Spleen (tissue), 7 donors: Measurements from ENCODE around the gene NCOA3.

Experiments
- POLR2A ChIP-seq, 3 donors: fragments of 450-650 bp; IDR thresholded peaks; one replicate each; pipeline ENCODE4 v1.5.1; 2017; ENCODE audit warnings: antibody characterized with exemption in 3 of 3, mild to moderate bottlenecking in 1 of 3
- TF ChIP-seq, protein P1 (sequence below), 11 experiments: fragments of 200-600 bp in 7 of 11; fragments of 450-650 bp in 4 of 11; sonication (generic) in 4 of 11; IDR thresholded peaks in 8 of 11; conservative IDR thresholded peaks in 3 of 11; 1 replicate in 7 of 11; 2 replicates in 4 of 11; pipeline versions ENCODE4 v1.4.0 to v1.8.0; 2016 to 2021; ENCODE audit warnings: antibody characterized with exemption in 11 of 11, inconsistent platforms in 4 of 11, mild to moderate bottlenecking in 1 of 11
- donor health status: DM: no; HTN: no; CAD: no; lungs with moderate emphysema.
- donor health status: DM: no; HTN: no; CAD: no.
- donor health status: DM: no; HTN: no; CAD: no.

DNA sequence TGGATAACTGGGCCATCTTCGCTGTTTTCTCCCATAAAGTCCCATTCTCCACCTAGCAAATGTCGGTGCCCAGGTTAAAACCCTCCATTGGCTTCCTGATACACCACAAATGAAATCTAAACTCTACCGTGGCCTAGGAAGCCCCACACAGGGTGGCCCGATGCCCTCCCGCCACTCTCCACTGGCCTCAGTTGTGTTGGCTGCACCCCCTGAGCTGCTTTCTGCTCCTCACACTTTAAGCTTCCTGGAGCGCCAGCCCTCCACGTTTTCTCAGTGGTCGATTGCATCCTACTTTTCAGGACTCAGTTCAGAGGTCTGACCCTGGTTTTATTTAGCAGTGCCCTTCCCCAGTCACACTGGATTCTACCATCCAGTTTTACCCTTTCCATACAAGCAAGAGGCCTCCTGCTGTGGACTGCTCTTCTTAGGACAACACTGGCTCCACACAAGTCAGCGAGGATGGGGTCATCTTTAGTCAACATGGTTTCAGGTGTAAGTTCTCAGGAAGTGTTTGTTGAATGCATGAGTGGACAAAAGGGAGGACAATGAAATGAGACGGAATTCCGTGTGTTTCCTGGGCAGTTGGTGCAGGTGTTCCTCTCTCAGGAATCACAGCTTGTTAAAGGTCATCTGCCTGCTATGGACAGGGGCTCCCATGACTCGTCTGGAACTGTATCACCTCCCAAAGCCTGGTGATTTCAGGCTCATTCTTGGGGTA lies 159.5 kb downstream of the NCOA3 start:
- TF ChIP-seq, protein P1, sequence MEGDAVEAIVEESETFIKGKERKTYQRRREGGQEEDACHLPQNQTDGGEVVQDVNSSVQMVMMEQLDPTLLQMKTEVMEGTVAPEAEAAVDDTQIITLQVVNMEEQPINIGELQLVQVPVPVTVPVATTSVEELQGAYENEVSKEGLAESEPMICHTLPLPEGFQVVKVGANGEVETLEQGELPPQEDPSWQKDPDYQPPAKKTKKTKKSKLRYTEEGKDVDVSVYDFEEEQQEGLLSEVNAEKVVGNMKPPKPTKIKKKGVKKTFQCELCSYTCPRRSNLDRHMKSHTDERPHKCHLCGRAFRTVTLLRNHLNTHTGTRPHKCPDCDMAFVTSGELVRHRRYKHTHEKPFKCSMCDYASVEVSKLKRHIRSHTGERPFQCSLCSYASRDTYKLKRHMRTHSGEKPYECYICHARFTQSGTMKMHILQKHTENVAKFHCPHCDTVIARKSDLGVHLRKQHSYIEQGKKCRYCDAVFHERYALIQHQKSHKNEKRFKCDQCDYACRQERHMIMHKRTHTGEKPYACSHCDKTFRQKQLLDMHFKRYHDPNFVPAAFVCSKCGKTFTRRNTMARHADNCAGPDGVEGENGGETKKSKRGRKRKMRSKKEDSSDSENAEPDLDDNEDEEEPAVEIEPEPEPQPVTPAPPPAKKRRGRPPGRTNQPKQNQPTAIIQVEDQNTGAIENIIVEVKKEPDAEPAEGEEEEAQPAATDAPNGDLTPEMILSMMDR (IDR thresholded peaks at IDR 0.05 in 8 of 11, conservative IDR thresholded peaks at IDR 0.05 in 3 of 11), result no peak
- no peak for TF ChIP-seq POLR2A (IDR thresholded peaks at IDR 0.05)
